ENCODE data around the gene WNK2. TPM values are rescaled to one million over a fixed set of nuclear protein-coding genes. Genes with fewer than 3 reads are reported as not detected.

Gene WNK2
- total RNA-seq, 4 donors from 2014 or later = 18.6 to 89.9 (median 40.8) TPM

- Histone ChIP-seq H3K4me3 (no peak overlapping the region), H3K27me3 (no peaks in the 10 kb centered on the region), H3K4me1 (peaks cover 18 to 33% (median 29%) of the 10 kb centered on the region in 4 donors), H3K9me3 (no peaks in the 10 kb centered on the region), H3K36me3 (no peaks in the 10 kb centered on the region), H3K27ac (replicated peaks in 1 of 4) (peak overlapping the region in 1 of 4 donors; percentile 23)
- 63% methylated on average over 11 of the region's 11 CpGs for WGBS
- intact Hi-C loops (cut with DNase I) = loop anchor here (2.0 to 10.0 kb wide), 2 partner anchors 141 to 413 kb away; partner anchors contain the start of gene PHF2
- TF ChIP-seq POLR2A (IDR thresholded peaks at IDR 0.05; ENCODE audit: low read depth) (no peak), CTCF (IDR thresholded peaks at IDR 0.05) (no peak), POLR2AphosphoS5 (IDR thresholded peaks at IDR 0.05) (no peak), EP300 (IDR thresholded peaks at IDR 0.05) (no peak)
- no peak for DNase-seq (ENCODE audit: extremely low spot score)
Measured at GRCh38 chr9:93161786-93162562, 22.0 kb upstream of the WNK2 start.

GRCh38 chr9:93164085-93164484 lies 19.9 kb upstream of the WNK2 start:
- Histone ChIP-seq H3K27me3 (no peaks in the 10 kb centered on the region), H3K4me3 (no peak overlapping the region), H3K36me3 (no peaks in the 10 kb centered on the region), H3K27ac (replicated peaks in 1 of 4) (no peak overlapping the region), H3K9me3 (no peaks in the 10 kb centered on the region), H3K4me1 (peaks cover 18 to 33% (median 29%) of the 10 kb centered on the region in 4 donors)
- DNase-seq (ENCODE audit: extremely low spot score) = no peak
- TF ChIP-seq POLR2A (IDR thresholded peaks at IDR 0.05; ENCODE audit: low read depth) (no peak), CTCF (IDR thresholded peaks at IDR 0.05) (no peak), POLR2AphosphoS5 (IDR thresholded peaks at IDR 0.05) (no peak), EP300 (IDR thresholded peaks at IDR 0.05) (no peak)
- intact Hi-C loops (cut with DNase I) = loop anchor here (10.0 kb wide), 1 partner anchor 411 kb away; the partner anchor contains the start of gene PHF2
- 98% methylated on average over 13 of the region's 13 CpGs for WGBS

GRCh38 chr9:93166699-93167098 lies 17.2 kb upstream of the WNK2 start:
- Histone ChIP-seq H3K4me3 (no peak overlapping the region), H3K36me3 (no peaks in the 10 kb centered on the region), H3K27ac (replicated peaks in 1 of 4) (no peak overlapping the region), H3K9me3 (no peaks in the 10 kb centered on the region), H3K4me1 (peaks cover 5 to 10% (median 9%) of the 10 kb centered on the region in 4 donors), H3K27me3 (no peaks in the 10 kb centered on the region)
- 85% methylated on average over 7 of the region's 7 CpGs for WGBS
- intact Hi-C loops (cut with DNase I) = loop anchor here (10.0 kb wide), 1 partner anchor 408 kb away; the partner anchor contains the start of gene PHF2
- TF ChIP-seq CTCF (IDR thresholded peaks at IDR 0.05) = no peak
- no peak for DNase-seq (ENCODE audit: extremely low spot score)

GRCh38 chr9:93167185-93167584 lies 16.8 kb upstream of the WNK2 start:
- Histone ChIP-seq H3K4me3 (no peak overlapping the region), H3K36me3 (no peaks in the 10 kb centered on the region), H3K9me3 (no peaks in the 10 kb centered on the region), H3K27me3 (no peaks in the 10 kb centered on the region), H3K4me1 (peaks cover 2 to 5% (median 4%) of the 10 kb centered on the region in 4 donors), H3K27ac (replicated peaks in 1 of 4) (no peak overlapping the region)
- no peak for DNase-seq (ENCODE audit: extremely low spot score)
- intact Hi-C loops (cut with DNase I) = loop anchor here (10.0 kb wide), 1 partner anchor 408 kb away; the partner anchor contains the start of gene PHF2
- TF ChIP-seq POLR2A (IDR thresholded peaks at IDR 0.05; ENCODE audit: low read depth) (no peak), CTCF (IDR thresholded peaks at IDR 0.05) (no peak), EP300 (IDR thresholded peaks at IDR 0.05) (no peak), POLR2AphosphoS5 (IDR thresholded peaks at IDR 0.05) (no peak)
- WGBS = 91% methylated on average over 6 of the region's 6 CpGs

All from esophagus muscularis mucosa (tissue), 4 donors.